NOMO-1 treated with DMSO at 0.1 percent for 48 hours (cell line): ENCODE results near the gene ACSM6.
A peak's percentile ranks its signal among the peaks of the same experiment; 100 is the strongest.
"Not testable (repeated sequence)": the region's sequence is repeated elsewhere in the genome, so short reads cannot be mapped to it uniquely, and the experiment has no call there.

ENCODE experiments used
- DNase-seq: peaks from one replicate; lab custom pipeline; 2025; ENCODE audit not compliant: unreplicated experiment; lab: John Stamatoyannopoulos, UW

Gene ACSM6, protein sequence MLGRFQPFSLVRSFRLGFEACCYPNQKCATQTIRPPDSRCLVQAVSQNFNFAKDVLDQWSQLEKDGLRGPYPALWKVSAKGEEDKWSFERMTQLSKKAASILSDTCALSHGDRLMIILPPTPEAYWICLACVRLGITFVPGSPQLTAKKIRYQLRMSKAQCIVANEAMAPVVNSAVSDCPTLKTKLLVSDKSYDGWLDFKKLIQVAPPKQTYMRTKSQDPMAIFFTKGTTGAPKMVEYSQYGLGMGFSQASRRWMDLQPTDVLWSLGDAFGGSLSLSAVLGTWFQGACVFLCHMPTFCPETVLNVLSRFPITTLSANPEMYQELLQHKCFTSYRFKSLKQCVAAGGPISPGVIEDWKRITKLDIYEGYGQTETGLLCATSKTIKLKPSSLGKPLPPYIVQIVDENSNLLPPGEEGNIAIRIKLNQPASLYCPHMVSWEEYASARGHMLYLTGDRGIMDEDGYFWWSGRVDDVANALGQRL

DNA sequence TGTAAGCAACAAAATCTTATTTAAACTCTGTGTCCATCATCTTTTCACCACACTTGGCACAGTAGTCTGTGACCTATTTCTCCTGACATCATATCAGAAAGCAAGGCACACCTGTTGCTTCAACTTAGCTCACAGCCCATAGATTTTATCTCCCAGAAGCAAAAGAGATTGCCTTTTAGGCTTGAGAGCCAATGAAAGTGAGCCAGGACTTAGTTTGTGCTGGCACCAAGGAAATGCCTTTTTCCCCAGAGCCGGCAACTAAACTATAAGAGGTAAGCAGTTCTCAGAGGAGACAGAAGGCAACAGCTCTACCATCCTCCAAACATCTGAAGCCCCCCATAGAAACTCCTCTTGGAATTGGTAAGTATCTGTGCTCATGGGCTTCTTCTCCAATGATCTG lies at the start of gene ACSM6:
Gene ACSM6, plus strand, starts transcription at position 295 of the 400 bp plus-strand sequence. CDS start 248 bp downstream, outside the sequence.
- DNase-seq = no peak

DNA sequence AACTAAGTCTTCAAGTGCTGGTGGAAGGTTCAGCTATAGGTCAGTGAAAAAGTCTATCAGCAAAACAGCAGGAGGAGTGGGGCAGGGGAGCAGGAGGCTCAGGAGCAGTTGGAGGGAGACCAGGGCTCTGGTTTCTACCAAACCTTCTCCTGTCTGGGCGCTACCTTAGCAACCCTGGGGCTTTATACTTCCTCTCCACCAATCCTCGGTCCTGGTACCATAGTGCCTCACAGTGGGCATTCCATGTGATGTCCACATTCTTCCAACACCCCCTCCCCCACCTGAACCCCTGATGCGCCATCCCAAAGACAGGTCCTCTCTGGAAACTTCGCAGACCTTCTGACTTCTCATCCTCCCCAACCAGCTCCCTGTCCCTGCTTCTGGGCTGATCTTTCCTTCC lies 25.3 kb upstream of the ACSM6 start:
- no peak for DNase-seq

GRCh38 chr10:95169522-95169921 lies 24.5 kb upstream of the ACSM6 start:
- no peak for DNase-seq

DNA sequence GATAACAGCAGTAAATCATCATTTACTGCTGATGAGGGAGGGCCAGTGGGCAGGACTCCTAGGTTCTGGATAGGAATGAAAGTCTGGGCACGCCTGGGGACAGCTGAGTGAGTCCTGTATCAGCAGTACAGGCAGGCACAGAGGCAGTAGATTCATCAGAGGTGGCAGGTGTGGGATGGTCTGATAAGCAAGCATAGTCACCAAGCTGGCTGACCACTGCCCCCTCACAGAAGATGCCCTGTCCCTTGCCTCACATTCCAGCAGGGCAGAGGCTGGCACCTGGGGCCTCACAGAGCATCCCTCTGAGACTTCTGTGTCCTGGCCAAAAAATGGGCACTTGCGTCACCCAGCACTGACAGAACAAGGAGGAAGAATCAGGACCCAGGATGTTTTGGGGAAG lies 23.2 kb upstream of the ACSM6 start:
- no peak for DNase-seq

- DNase-seq = no peak
These were observed 22.7 kb upstream of the ACSM6 start for GRCh38 chr10:95171336-95171735.

DNA sequence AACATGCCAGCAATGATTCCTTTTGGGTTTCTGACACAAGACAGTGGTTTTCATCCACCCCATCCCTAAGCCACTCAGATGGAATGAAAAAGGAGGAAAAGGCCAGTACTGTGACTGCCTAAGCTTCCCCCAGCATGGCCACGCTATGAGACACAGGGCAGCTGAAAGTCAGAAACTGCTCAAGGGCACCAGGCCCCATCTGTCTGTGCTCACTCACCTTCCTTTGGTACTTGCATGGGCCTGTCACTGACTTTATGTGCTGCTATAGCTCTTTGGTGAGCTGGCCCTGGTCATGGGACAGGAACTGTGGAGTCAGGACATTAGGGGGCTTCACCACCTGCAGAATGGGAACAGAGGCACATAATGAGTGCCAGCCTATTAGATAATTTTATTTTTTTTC lies 21.2 kb upstream of the ACSM6 start:
- DNase-seq = no peak

- DNase-seq = no peak
These were observed 17.9 kb upstream of the ACSM6 start for GRCh38 chr10:95176101-95176500.

DNA sequence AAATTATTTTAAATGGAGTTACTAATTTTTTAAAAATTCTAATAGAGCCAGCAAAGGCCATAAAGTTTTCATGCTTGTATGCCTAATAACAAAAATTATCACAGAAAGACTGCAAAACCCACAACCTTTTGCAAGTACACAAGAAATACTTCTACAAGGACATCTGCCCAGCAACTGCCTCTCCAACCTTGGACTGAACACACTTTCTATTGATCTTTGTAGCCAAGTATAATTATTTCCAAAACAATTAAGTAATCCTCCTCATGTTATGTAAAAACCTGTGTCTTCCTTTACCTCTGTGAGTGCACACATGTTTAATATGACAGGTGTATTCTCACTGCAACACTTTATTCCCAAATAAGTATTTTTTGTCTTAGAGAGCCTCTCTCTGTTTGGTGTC lies 16.6 kb upstream of the ACSM6 start:
- DNase-seq = no peak

GRCh38 chr10:95178266-95178665 lies 15.8 kb upstream of the ACSM6 start:
- DNase-seq = no peak

DNA sequence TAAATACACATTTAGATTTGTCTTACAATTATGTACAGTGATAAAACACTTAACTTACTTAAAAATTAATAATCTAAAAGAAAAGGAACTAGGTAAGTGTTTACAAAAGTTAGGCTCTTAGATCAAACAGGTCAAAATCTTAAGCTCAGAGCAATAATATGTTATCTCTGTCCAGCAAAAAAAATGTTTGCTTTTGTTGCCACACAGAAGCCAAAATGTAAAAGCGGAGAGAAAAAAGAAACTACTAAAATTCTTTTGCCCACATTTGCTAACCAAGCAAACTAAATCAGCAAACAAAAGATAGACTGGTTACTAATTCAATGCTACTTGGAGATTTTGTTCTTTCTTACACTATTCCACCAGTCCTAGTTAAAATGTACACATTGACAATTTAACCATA lies 15.2 kb upstream of the ACSM6 start:
- DNase-seq = no peak

GRCh38 chr10:95181726-95182125 lies 12.3 kb upstream of the ACSM6 start:
- no peak for DNase-seq

- peak; percentile 70 for DNase-seq
These were observed 10.5 kb upstream of the ACSM6 start for GRCh38 chr10:95183271-95184230.

- no peak for DNase-seq
These were observed 6.4 kb upstream of the ACSM6 start for GRCh38 chr10:95187617-95188016.

- DNase-seq = no peak
These were observed 5.4 kb upstream of the ACSM6 start for GRCh38 chr10:95188593-95188992.

DNA sequence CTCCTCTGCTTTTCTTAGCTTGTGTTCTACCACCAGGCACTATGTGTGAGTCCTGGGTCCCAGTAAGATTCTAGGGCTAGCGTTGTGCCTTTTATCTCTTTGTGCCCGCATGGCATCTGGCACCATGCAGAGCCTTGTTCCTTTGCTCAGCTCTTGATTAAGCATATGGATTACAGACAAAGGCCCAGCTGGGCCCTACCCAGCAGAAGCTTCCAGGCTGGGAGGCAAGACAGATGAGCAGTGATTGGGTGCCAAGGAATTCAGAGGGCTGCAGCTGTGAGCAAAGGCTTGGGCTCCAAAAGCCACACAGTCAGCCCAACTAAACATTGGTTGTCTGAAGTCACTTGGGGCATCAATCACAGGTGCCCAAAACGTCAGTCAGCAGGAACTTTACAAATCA lies 2.0 kb downstream of the ACSM6 start:
- DNase-seq = no peak

GRCh38 chr10:95201736-95202135 lies 7.7 kb downstream of the ACSM6 start:
- no peak for DNase-seq

- not testable (repeated sequence) for DNase-seq
These were observed 8.8 kb downstream of the ACSM6 start for GRCh38 chr10:95202865-95203264.

GRCh38 chr10:95208702-95209391 lies 14.8 kb downstream of the ACSM6 start:
- no peak for DNase-seq

DNA sequence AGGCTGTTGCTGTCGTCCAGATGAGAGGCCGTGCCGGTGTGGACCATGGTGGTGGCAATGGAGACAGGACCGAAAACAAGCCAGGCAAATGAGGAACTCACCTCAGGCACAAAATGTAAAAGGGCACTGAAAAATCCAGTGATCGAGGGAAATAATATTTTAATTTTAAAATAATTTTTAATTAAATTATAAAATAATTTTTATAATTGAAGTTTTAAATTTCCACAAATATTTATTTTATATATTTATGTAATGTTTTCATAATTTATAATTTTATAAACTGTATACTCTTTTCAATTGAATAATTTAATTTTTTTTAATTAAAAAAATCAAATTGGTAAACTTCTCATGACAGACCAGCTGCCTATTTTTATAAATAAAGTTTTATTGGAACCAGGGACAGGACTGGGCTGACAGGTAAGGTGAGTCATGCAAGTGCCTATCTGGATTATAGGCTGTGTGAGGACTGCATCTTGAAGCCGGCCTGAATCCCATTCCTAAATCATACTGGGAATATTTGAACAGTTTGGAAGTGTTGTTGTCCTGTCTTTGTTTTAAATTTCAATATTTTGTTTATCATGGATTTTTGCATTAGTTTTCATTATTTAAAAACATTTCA lies 15.6 kb downstream of the ACSM6 start:
- DNase-seq = no peak

GRCh38 chr10:95211606-95212279 lies 17.7 kb downstream of the ACSM6 start:
- no peak for DNase-seq
